Spleen (tissue), 11 donors: ENCODE measurements around the gene SMTN. TPM values are rescaled to one million over a fixed set of nuclear protein-coding genes. Genes with fewer than 3 reads are reported as not detected.
A peak's percentile ranks its signal among the peaks of the same experiment; 100 is the strongest.

Source experiments
- DNase-seq: peaks from one replicate; pipeline ENCODE4 v3.0.0-alpha.2; 2020
- H3K27ac ChIP-seq, 8 donors: fragments of 200-600 bp; sonication (generic) in 7 of 8; 1 replicate in 4 of 8; 2 replicates in 4 of 8; pipeline versions ENCODE4 v1.5.0 to v1.8.0; 2016 to 2021; ENCODE audit warnings: inconsistent platforms in 4 of 8, mild to moderate bottlenecking in 4 of 8, moderate library complexity in 1 of 8
- H3K27me3 ChIP-seq, 7 donors: fragments of 200-600 bp; sonication (generic) in 6 of 7; replicated peaks in 1 of 7; 1 replicate in 4 of 7; 2 replicates in 3 of 7; pipeline versions ENCODE4 v1.5.0 to v1.8.0; 2016 to 2021; ENCODE audit warnings: inconsistent platforms in 3 of 7, mild to moderate bottlenecking in 1 of 7
- H3K36me3 ChIP-seq, 6 donors: fragments of 200-600 bp; sonication (generic) in 5 of 6; 1 replicate in 4 of 6; 2 replicates in 2 of 6; pipeline versions ENCODE4 v1.5.0 to v1.8.0; 2016 to 2021; ENCODE audit warnings: inconsistent platforms in 2 of 6
- H3K4me1 ChIP-seq, 6 donors: fragments of 200-600 bp; sonication (generic) in 5 of 6; 1 replicate in 3 of 6; 2 replicates in 3 of 6; pipeline versions ENCODE4 v1.5.0 to v1.8.0; 2016 to 2021; ENCODE audit warnings: inconsistent platforms in 3 of 6
- H3K4me3 ChIP-seq, 8 donors: fragments of 200-600 bp; sonication (generic) in 7 of 8; 1 replicate in 4 of 8; 2 replicates in 4 of 8; pipeline versions ENCODE4 v1.5.0 to v1.8.0; 2016 to 2021; ENCODE audit warnings: inconsistent platforms in 4 of 8, mild to moderate bottlenecking in 4 of 8, moderate library complexity in 2 of 8
- H3K9me3 ChIP-seq, 8 donors: fragments of 200-600 bp; sonication (generic) in 7 of 8; 1 replicate in 4 of 8; 2 replicates in 4 of 8; pipeline versions ENCODE4 v1.5.0 to v1.8.0; 2016 to 2021; ENCODE audit warnings: inconsistent platforms in 4 of 8
- CTCF ChIP-seq, 11 experiments: fragments of 200-600 bp in 7 of 11; fragments of 450-650 bp in 4 of 11; sonication (generic) in 4 of 11; IDR thresholded peaks in 8 of 11; conservative IDR thresholded peaks in 3 of 11; 1 replicate in 7 of 11; 2 replicates in 4 of 11; pipeline versions ENCODE4 v1.4.0 to v1.8.0; 2016 to 2021; ENCODE audit warnings: antibody characterized with exemption in 11 of 11, inconsistent platforms in 4 of 11, mild to moderate bottlenecking in 1 of 11
- POLR2A ChIP-seq, 3 donors: fragments of 450-650 bp; IDR thresholded peaks; one replicate each; pipeline ENCODE4 v1.5.1; 2017; ENCODE audit warnings: antibody characterized with exemption in 3 of 3, mild to moderate bottlenecking in 1 of 3
- POLR2AphosphoS5 ChIP-seq, 3 donors: sonication (generic); formaldehyde crosslinking; IDR thresholded peaks; one replicate each; pipeline ENCODE4 v1.5.1; 2017; ENCODE audit warnings: antibody characterized with exemption in 3 of 3
- WGBS, 5 donors: extraction: QIAGEN DNeasy Blood & Tissue Kit in 3 of 5; methylation state at CpG; one replicate each; pipeline versions ENCODE4 v1.1.5 to v1.1.7; 2013 to 2018; 5-methylcytosine and 5-hydroxymethylcytosine counted together
- intact Hi-C: fragments of 100-400 bp; cut with DNase I; formaldehyde crosslinking; loops from one replicate; pipeline ENCODE4 v1.15.0; 2023; ENCODE audit warnings: low total_unique reads
- polyA plus RNA-seq, 3 donors: library from polyadenylated mRNA; stranded (reverse); fragments of 200-250 nt; gene quantifications; one replicate each; pipeline ENCODE4 v1.2.1, GENCODE V29; 2013
- total RNA-seq, 7 donors: library from RNA; depleted of rRNA in 3 of 7; stranded (reverse); fragments of >200 nt in 3 of 7; fragmentation: NEBNext Ultra II Directional in 4 of 7; extraction: Animal tissue kit (Norgen Biotek cat#: 25700) in 4 of 7; gene quantifications; one replicate each; pipeline versions ENCODE4 v1.1.0 to v1.2.1, GENCODE V29; 2016 to 2021
- donor health status: healthy with polysubstance abuse.
- donor health status: DM: no; HTN: no; CAD: no; lungs with moderate emphysema.
- donor health status: DM: no; HTN: no; CAD: no.
- donor health status: Bipolar disorder and iron deficiency.
- donor health status: healthy.
- donor health status: DM: no; HTN: no; CAD: no.
- donor health status: DM: yes; HTN: yes; CAD: no.

The SMTN gene
- total and polyA plus RNA-seq, 10 donors: 21.2 to 230 (median 158) TPM

DNA sequence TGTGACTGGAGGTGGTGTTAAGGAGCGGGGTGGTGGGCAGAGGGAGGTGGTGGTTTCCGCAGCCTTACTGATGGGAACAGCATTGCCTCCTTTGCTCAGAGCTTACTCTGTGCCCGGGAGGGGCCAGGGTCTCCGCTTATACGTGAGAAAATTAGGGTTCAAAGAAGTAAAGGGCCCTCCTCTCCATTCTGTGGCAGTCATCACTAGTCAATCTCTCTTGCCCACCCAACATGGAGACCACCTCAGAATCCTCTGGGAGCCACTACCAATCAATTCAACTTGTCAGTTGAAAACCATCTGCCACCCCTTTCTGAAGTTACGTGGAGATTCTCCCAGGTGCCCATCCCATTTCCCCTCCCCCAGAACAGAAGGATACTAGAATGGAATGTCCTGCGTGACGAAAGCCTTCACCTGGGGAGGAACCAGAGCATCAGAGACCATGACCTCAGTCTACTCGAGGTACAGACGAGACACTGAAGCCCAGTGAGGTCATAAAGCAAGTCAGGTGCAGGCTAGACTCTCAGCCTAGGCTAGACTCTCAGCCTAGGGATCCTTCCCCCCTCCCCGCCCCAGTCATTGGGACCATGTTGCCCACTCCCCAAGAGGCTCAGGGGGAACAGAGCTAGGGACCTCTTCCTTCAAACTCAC, 24.3 kb downstream of the SMTN start:
- peak overlapping the region in 3 of 8 donors; percentile 47 to 78 (median 56) for H3K4me3 ChIP-seq
- H3K36me3 ChIP-seq: peaks cover 0 to 47% (median 7%) of the 10 kb centered on the region in 6 donors
- peak; percentile 35 for DNase-seq
- peak overlapping the region in 4 of 8 donors; percentile 84 to 87 (median 86) for H3K27ac ChIP-seq
- no peaks in the 10 kb centered on the region for H3K9me3 ChIP-seq
- intact Hi-C loops: no loop called here
- peaks cover 5 to 37% (median 28%) of the 10 kb centered on the region in 6 donors for H3K4me1 ChIP-seq
- 76 to 89% (median 79%) methylated on average over 10 to 11 of the region's 11 CpGs for WGBS, 5 donors
- H3K27me3 ChIP-seq: no peaks in the 10 kb centered on the region
- no peak for TF ChIP-seq CTCF (IDR thresholded peaks at IDR 0.05 in 8 of 11, conservative IDR thresholded peaks at IDR 0.05 in 3 of 11)
- TF ChIP-seq POLR2A (IDR thresholded peaks at IDR 0.05): no peak
- peak in 1 of 3 donors; percentile 19 for TF ChIP-seq POLR2AphosphoS5 (IDR thresholded peaks at IDR 0.05)

DNA sequence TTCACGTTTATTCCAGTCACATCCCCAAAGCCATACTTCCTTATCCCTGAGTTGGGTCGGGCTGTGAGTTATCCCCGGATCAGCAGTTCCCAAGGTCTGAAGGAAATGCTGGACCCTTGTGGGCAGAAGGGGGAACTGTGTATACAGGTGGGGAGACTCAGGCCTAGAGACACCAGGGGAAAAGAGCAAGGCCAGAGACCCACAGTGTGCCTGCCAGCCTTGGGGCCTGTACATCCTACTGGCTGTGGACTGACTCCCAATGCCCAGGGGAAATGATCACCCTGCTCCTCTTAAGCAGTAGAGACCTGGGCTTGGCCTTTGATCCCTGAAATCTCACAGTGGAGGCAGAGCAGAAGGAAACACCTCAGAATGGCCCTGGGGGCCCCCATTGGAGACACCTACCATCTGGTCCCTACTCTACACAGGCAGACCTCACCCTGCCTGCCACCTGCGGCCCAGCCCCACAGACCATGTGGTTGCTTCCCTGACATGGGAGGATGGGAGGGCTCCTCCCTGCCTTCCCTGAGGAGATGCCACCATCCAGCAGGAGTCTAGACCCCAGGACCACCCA, 25.0 kb downstream of the SMTN start:
- no peaks in the 10 kb centered on the region for H3K9me3 ChIP-seq
- peaks cover 0 to 41% (median 3%) of the 10 kb centered on the region in 6 donors for H3K36me3 ChIP-seq
- intact Hi-C loops: no loop called here
- H3K27ac ChIP-seq: peak overlapping the region in 7 of 8 donors; percentile 76 to 89 (median 85)
- H3K4me1 ChIP-seq: peaks cover 5 to 37% (median 28%) of the 10 kb centered on the region in 6 donors
- DNase-seq: peak; percentile 65
- peak in 1 of 3 donors; percentile 34 for TF ChIP-seq POLR2AphosphoS5 (IDR thresholded peaks at IDR 0.05)
- TF ChIP-seq CTCF (IDR thresholded peaks at IDR 0.05 in 8 of 11, conservative IDR thresholded peaks at IDR 0.05 in 3 of 11): no peak
- no peaks in the 10 kb centered on the region for H3K27me3 ChIP-seq
- peak overlapping the region; percentile 16 to 78 (median 55) for H3K4me3 ChIP-seq
- WGBS, 5 donors: 40 to 83% (median 70%) methylated on average over 4 of the region's 4 CpGs

GRCh38 chr22:31106731-31107177, 25.6 kb downstream of the SMTN start:
- Histone ChIP-seq H3K4me1 (peaks cover 5 to 37% (median 28%) of the 10 kb centered on the region in 6 donors), H3K4me3 (peak overlapping the region; percentile 36 to 78 (median 57)), H3K9me3 (no peaks in the 10 kb centered on the region), H3K27me3 (no peaks in the 10 kb centered on the region), H3K27ac (peak overlapping the region; percentile 76 to 89 (median 85)), H3K36me3 (peaks cover 0 to 34% (median 0%) of the 10 kb centered on the region in 6 donors)
- 59 to 77% (median 66%) methylated on average over 14 of the region's 14 CpGs for WGBS, 5 donors
- TF ChIP-seq POLR2AphosphoS5 (IDR thresholded peaks at IDR 0.05): no peak
- no peak for TF ChIP-seq POLR2A (IDR thresholded peaks at IDR 0.05)
- no peak for TF ChIP-seq CTCF (IDR thresholded peaks at IDR 0.05 in 8 of 11, conservative IDR thresholded peaks at IDR 0.05 in 3 of 11)
- no peak for DNase-seq
- intact Hi-C loops: no loop called here
